Pulmonary artery endothelial cell (primary cell): ENCODE data around the gene RHEX. TPM values are rescaled to one million over a fixed set of nuclear protein-coding genes. Genes with fewer than 3 reads are reported as not detected.
"Not testable (repeated sequence)": the region's sequence is repeated elsewhere in the genome, so short reads cannot be mapped to it uniquely, and the experiment has no call there.

ENCODE experiments used
- DNase-seq: peaks from one replicate; pipeline ENCODE4 v3.0.0-alpha.2; 2011; ENCODE audit warnings: low read depth, low spot score
- total RNA-seq: library from RNA; depleted of rRNA; stranded (reverse); fragments of >200 nt; gene quantifications from 2 replicates; pipeline ENCODE4 v1.2.3, GENCODE V29; 2014

The RHEX gene
- total RNA-seq: not detected in 2 replicates

DNA sequence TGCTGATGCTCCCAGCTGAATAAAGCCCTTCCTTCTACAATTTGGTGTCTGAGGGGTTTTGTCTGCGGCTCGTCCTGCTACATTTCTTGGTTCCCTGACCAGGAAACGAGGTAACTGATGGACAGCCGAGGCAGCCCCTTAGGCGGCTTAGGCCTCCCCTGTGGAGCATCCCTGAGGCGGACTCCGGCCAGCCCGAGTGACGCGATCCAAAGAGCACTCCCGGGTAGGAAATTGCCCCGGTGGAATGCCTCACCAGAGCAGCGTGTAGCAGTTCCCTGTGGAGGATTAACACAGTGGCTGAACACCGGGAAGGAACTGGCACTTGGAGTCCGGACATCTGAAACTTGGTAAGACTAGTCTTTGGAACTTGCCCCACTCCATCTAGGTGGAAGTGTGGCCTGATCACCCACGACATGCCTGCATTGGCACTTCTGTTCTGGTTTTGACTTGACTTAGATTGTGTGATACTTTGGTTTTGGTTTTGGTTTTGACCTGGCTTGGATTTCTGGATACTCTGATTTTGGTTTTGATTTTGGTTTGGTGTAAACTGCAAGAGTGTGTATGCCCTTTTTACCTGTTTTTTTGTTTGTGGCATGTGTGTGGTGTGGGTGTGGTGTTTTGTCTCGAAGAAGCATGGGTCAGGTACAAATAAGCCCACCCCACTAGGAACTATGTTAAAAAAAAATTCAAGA, at the start of gene RHEX:
RHEX (plus strand) TSS at position 255 of the 692 bp plus-strand sequence. CDS start 44,656 bp downstream, outside the sequence.
- not testable (repeated sequence) for DNase-seq

DNA sequence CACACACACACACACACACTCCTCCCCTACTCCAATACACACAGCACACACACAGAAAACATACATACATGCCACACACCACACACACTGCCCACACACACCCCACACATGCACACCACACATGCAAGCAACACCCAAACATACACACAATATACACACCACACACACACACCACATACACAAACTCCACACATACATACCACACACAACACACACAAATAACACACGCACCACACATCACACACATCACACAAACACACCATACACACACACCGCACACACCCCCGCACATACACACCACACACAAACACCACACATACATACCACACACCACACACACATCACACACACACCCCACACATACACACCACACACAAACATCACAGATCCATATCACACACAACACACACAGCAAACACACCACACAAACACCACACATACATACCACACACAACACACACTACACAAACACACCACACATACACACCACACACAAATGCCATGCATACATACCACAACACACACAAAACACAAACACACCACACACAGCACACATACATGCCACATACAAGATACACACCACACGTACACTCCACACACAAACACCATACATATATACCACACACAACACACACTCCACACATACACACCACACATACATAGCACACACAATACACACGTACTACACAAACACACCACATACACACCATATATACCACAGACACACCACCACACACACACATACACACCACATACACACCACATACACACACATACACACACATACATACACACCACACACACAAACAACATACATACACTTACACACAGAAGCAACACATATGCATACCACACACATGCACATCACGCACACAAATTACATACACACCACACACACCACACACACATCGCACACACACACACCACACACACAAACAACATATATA, 48.8 kb upstream of the RHEX start:
- DNase-seq: no peak

DNA sequence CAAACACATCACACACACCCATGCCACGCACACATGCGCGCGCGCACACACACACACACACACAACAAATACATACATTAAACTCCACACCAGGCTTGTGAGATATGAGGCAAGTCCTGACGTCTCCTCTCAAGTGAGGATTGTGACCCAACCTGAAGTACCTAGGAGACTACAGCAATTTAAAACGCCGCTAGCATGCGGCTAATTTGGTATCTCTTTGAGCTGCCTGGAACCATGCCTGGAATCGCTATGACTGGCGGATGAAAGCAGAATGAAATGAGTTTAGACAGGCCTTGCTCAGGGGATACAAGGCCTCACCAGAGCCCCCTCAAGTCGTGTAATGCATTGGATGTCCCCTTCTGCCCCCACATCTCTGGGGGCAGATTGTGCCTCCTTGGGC, 48.1 kb upstream of the RHEX start:
- DNase-seq: no peak

- no peak for DNase-seq
Measured at GRCh38 chr1:206005234-206005633, 47.7 kb upstream of the RHEX start.

DNA sequence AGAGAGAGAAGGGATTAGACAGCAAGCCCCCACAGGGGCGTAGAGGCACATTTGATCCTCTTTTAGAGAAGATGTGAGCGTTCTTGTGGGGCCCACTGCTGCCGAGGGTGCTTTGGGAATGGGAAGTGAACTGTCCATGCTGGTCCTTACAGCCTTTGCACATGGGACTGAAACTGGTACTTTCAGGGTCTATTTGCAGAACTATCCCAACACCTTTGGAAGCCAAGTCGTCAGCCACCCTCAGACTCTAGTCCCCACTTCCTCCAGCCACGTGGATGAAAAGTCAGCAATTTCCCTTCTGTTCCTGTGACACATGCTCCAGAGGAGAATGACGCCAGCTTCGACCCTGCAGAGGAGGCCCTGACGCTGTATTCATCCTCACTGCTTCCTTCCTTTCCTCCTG, 47.2 kb upstream of the RHEX start:
- DNase-seq: no peak

DNA sequence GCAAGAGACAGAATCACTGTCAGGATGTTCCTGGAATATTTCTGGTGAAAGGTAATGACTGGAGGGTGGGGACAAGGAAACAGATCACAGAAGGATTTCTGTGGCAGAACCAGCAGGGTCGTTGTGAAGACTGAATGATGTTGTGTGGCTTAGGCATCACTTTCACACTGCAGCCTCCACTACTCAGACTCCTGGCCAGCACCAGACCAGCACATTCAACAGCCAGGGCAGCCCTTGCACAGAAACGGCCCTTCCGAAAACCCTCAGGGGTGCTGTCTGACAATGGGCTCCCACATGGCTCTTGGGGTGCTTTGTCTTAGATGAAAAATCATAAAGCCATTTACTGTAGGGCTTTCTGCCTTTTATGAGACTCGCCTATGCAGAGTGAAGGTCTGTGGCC, 46.0 kb upstream of the RHEX start:
- DNase-seq: no peak

GRCh38 chr1:206010060-206010459, 42.9 kb upstream of the RHEX start:
- no peak for DNase-seq

DNA sequence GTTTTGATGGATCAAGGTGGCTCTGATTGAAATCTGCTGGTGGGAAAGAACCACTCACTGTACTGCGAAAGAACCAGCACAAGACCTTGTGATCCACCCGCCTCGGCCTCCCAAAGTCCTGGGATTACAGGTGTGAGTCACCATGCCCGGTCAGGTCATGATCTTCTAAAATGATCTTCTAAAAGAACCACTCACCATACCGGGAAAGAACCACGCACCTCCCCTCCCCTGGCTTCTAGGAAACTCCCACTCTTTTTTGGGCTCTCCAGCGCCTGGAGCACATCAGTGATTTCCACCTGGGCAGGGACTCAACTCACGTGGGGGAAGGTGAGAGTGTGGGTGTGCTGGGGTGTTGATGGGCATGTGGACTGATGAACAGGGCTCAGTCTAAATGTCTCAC, 41.9 kb upstream of the RHEX start:
- no peak for DNase-seq

- DNase-seq: no peak
Measured at GRCh38 chr1:206012086-206012859, 40.7 kb upstream of the RHEX start.

- DNase-seq: no peak
Measured at GRCh38 chr1:206013026-206013795, 39.8 kb upstream of the RHEX start.

DNA sequence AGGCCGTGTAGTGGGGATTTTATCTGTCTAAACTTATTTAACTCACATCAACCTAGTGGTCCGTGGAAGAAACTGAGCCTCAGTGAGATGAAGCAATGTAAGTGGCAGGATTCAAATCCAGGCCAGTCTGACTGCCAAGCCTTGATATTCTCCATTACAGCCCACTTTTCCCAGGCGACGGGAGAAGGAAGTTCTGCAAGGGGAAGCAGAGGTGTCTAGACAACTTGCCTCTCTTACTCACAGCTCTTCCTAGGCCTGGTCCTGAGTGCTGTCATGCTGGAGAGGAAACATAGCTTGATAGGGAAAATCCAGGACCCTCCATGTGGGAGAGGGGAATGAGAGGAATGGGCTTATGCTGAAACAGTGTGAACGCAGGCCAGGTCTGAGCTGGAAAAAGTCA, 38.4 kb upstream of the RHEX start:
- DNase-seq: no peak

DNA sequence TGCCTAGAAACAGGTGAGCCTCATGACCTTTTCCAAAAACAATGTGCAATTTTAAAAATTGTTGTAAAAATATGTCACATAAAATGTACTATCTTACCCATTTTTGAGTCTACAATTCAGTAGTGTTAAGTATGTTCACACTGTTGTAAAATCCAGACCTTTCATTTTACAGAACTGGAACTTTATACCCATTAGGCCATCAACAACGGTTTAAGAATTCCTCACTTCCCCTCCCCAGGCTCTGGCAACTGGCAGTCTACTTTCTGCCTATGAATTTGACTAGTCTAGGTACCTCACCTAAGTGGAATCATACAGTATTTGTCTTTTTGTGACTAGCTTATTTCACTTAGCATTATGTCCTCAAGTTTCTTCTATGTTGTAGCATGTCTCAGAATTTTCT, 37.9 kb upstream of the RHEX start:
- no peak for DNase-seq

DNA sequence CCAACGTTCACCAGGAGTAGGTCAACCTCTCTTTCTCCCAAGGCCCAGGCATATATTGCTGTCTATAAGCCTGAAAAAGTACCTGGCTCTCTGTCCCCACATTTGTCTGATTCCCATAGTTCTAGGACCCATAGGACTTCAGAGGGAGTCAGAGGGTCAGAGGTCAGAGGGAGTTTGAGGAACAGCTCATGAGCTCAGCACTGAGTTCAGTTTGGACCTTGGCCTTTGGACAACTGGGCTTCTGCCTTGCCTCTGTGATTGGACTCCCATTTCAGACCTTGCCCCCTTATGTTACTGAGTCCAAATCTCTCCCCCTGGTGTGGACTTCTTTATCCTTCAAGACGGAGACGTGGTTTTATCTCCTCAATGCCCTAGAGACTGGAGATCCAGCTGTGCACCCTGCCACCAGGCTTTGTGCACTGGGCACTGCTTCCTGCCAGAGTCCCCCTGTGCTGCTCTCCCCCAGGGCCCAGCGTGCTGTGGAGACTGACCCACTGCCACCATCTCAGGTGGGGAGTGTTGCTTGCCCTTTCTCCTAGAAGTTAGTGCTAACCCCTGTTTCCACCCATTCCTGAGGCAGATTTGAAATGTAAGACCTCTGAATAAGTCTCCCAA, 32.5 kb upstream of the RHEX start:
- DNase-seq: no peak

DNA sequence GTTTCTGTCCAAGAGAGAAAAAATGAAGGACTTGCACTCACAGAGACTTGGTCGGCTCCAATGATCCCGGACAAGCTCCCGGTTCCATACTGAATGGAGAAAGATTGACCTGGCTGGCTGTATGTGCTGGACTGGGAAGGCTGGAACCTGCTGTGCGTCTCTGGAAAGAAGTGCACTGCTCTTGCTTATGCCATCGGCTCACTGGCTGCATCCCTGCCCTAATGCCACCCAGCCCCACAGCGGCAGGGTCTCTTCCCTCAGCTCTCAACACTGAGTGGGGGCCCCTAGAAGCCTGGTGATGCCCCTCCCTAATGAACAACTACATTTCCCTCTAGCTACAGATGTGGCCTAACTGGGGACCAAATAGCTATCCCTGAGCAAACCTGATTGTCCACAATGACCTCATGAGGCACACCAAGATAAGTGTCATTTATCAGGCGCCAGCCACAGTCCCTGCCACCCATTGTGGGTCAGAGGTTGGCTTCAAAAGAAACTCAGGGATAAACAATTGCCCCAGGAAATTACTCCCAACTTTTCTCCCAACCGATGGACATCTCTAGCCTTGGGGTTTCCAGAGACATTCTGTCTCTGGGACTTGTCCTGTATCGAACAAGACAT, 31.9 kb upstream of the RHEX start:
- no peak for DNase-seq

- DNase-seq: peak; percentile 15
Measured at GRCh38 chr1:206021626-206022365, 31.2 kb upstream of the RHEX start.

DNA sequence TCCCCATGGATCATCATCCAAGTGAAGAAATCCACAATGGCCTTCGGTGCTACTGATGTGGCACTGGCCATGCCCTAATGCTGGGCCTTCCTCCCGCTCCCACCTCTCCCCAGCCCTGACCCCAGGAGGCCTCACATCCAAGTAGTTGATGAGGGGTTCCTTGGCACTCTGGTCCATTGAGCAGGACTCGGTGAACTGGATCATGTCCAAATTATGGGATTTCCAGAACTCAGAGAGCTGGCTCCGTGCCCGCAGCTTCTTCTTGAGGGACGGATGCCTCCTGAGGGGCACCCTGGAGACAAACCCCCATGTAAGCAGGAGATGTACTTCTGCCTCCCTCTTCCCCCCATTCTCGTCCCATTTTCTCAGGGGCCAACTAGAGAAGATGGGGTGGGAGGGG, 30.2 kb upstream of the RHEX start:
- no peak for DNase-seq

DNA sequence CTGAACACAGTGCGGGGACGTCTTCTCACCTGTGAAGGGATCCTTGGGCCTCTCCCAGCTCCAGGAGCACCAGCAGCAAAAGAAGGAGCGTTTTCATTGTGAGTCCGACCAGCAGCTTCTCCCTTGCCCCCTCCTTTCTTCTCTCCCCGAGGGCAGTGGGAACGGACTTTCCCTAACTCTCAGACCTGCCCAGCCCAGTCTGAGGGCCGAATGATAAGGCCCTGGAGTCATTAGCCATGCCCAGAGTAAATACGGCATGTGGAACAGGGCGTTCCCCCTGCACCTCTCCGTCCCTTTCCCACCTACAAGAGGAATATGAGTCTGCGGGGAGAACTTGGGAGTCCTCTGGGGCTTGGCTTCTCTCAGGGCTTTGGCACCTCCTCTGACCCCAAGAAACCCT, 29.3 kb upstream of the RHEX start, which contains the start of gene CTSE:
CTSE (minus strand) TSS at position 201 of the 400 bp plus-strand sequence; CDS start at position 97, 104 bp downstream.
- no peak for DNase-seq

DNA sequence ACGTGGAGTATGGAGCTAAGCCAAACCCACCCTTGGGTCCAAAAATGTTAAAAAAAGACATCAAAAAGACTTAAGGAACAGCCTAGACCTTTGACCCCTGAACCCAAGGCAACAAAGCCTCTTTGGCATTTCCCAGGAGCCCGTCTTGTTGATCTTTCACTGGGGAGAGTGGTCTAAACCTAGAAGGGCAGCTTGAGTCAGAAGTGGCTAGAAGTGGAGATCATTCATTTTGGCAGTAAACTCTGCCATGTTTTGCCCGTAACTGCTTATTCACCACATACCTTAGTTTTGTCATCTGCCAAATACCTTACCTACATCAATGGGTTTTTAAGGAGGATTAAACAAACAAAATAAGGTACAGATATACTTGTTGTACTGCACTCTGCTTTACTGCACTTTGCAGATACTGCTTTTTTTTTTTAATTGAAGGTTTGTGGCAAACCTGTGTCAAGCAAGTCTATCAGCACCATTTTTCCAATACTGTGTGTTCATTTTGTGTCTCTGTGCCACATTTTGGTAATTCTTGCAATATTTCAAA, 27.6 kb upstream of the RHEX start:
- no peak for DNase-seq

DNA sequence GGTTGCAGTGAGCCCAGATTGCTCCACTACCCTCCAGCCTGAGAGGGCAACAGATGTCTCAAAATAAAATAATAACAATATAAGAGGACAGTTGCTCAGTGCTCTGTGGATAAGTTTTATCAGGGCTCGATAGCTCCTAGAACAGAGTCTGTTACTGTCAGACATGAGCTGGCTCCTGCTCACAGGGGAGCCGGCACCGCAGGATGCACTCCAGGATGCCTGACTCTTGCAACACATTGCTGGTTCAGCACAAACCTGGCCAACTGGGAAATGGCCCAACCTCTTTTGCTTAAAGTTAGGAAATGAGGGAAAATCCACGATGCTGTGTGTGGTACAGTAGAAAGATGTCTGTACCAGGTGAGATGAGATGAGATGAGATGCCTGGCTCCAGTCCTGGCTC, 23.5 kb upstream of the RHEX start:
- no peak for DNase-seq
